Parathyroid adenoma (tissue), 2 donors: ENCODE results near the gene PDIA6.

Experiments
- H2AFZ ChIP-seq: fragments of 300-600 bp; sonication (generic); one replicate; pipeline ENCODE4 v1.7.0; 2017; ENCODE audit warnings: antibody characterized with exemption, mild to moderate bottlenecking
- H3K27ac ChIP-seq: fragments of 300-600 bp; sonication (generic); one replicate; pipeline ENCODE4 v1.7.0; 2017
- H3K27me3 ChIP-seq: fragments of 300-600 bp; sonication (generic); one replicate; pipeline ENCODE4 v1.7.0; 2017; ENCODE audit warnings: low read length; ENCODE audit not compliant: control insufficient read depth, insufficient read depth
- H3K36me3 ChIP-seq: fragments of 300-600 bp; sonication (generic); one replicate; pipeline ENCODE4 v1.7.0; 2017; ENCODE audit warnings: low read length; ENCODE audit not compliant: control insufficient read depth, insufficient read depth
- H3K4me1 ChIP-seq: fragments of 300-600 bp; sonication (generic); one replicate; pipeline ENCODE4 v1.7.0; 2017; ENCODE audit warnings: control low read depth
- H3K4me2 ChIP-seq: fragments of 300-600 bp; sonication (generic); one replicate; pipeline ENCODE4 v1.7.0; 2017; ENCODE audit warnings: low read length
- H3K4me3 ChIP-seq: fragments of 300-600 bp; sonication (generic); one replicate; pipeline ENCODE4 v1.7.0; 2017; ENCODE audit warnings: low read depth, low read length
- H3K79me2 ChIP-seq: fragments of 300-600 bp; sonication (generic); one replicate; pipeline ENCODE4 v1.7.0; 2017; ENCODE audit warnings: control low read depth
- H3K9ac ChIP-seq: fragments of 300-600 bp; sonication (generic); one replicate; pipeline ENCODE4 v1.7.0; 2017; ENCODE audit warnings: mild to moderate bottlenecking
- H3K9me3 ChIP-seq: fragments of 300-600 bp; sonication (generic); one replicate; pipeline ENCODE4 v1.7.0; 2017; ENCODE audit warnings: low read length; ENCODE audit not compliant: control insufficient read depth
- CTCF ChIP-seq: fragments of 300-600 bp; sonication (generic); IDR thresholded peaks from one replicate; pipeline ENCODE4 v1.7.0; 2017; ENCODE audit warnings: antibody characterized with exemption, mild to moderate bottlenecking
- donor health status: primary hyperparathyroidism.

Gene PDIA6

GRCh38 chr2:10860081-10860813, 47.7 kb upstream of the PDIA6 start:
- Histone ChIP-seq H3K9ac (no peak overlapping the region), H3K9me3 (no peaks in the 10 kb centered on the region), H3K36me3 (no peaks in the 10 kb centered on the region), H3K79me2 (no peaks in the 10 kb centered on the region), H2AFZ (no peak overlapping the region), H3K4me1 (no peaks in the 10 kb centered on the region), H3K27me3 (no peaks in the 10 kb centered on the region), H3K4me2 (no peak overlapping the region), H3K4me3 (no peak overlapping the region), H3K27ac (no peak overlapping the region)
- no peak for TF ChIP-seq CTCF

- H2AFZ ChIP-seq = no peak overlapping the region
- H3K9ac ChIP-seq = no peak overlapping the region
- H3K36me3 ChIP-seq = no peaks in the 10 kb centered on the region
- H3K79me2 ChIP-seq = no peaks in the 10 kb centered on the region
- no peaks in the 10 kb centered on the region for H3K4me1 ChIP-seq
- no peak overlapping the region for H3K4me2 ChIP-seq
- no peak overlapping the region for H3K27ac ChIP-seq
- H3K4me3 ChIP-seq = no peak overlapping the region
- no peak for TF ChIP-seq CTCF
- H3K9me3 ChIP-seq = no peaks in the 10 kb centered on the region
- H3K27me3 ChIP-seq = no peaks in the 10 kb centered on the region
Measured at GRCh38 chr2:10859278-10859677, 46.7 kb upstream of the PDIA6 start.

- no peak overlapping the region for H3K4me3 ChIP-seq
- no peak overlapping the region for H3K4me2 ChIP-seq
- H3K9me3 ChIP-seq = no peaks in the 10 kb centered on the region
- peaks cover 2% of the 10 kb centered on the region for H3K4me1 ChIP-seq
- TF ChIP-seq CTCF = no peak
- no peaks in the 10 kb centered on the region for H3K36me3 ChIP-seq
- H3K9ac ChIP-seq = no peak overlapping the region
- H3K27ac ChIP-seq = no peak overlapping the region
- no peak overlapping the region for H2AFZ ChIP-seq
- no peaks in the 10 kb centered on the region for H3K79me2 ChIP-seq
- no peaks in the 10 kb centered on the region for H3K27me3 ChIP-seq
Measured at GRCh38 chr2:10848541-10848940, 36.0 kb upstream of the PDIA6 start.

GRCh38 chr2:10847008-10847407, 34.4 kb upstream of the PDIA6 start:
- Histone ChIP-seq H3K4me3 (no peak overlapping the region), H3K4me2 (no peak overlapping the region), H3K27me3 (no peaks in the 10 kb centered on the region), H2AFZ (no peak overlapping the region), H3K9ac (no peak overlapping the region), H3K4me1 (peaks cover 2% of the 10 kb centered on the region), H3K79me2 (no peaks in the 10 kb centered on the region), H3K36me3 (no peaks in the 10 kb centered on the region), H3K9me3 (no peaks in the 10 kb centered on the region), H3K27ac (no peak overlapping the region)
- TF ChIP-seq CTCF = no peak
